HFFc6 (cell line): ENCODE data around the gene APOC4. TPM values are rescaled to one million over a fixed set of nuclear protein-coding genes. Genes with fewer than 3 reads are reported as not detected.
A peak's percentile ranks its signal among the peaks of the same experiment; 100 is the strongest.
"Not testable (repeated sequence)": the region's sequence is repeated elsewhere in the genome, so short reads cannot be mapped to it uniquely, and the experiment has no call there.

ENCODE experiments used
- DNase-seq: peaks from one replicate; pipeline ENCODE4 v3.0.0-alpha.2; 2018
- H3K27ac Mint-ChIP-seq: 2 replicates; pipeline ENCODE4 v1.8.0; 2020; ENCODE audit warnings: mild to moderate bottlenecking, mixed read lengths
- H3K27me3 Mint-ChIP-seq: 2 replicates; pipeline ENCODE4 v1.8.0; 2021; ENCODE audit warnings: mild to moderate bottlenecking, moderate library complexity, mixed read lengths; ENCODE audit not compliant: insufficient read depth
- H3K36me3 Mint-ChIP-seq: 2 replicates; pipeline ENCODE4 v1.8.0; 2021; ENCODE audit warnings: low read depth, mixed read lengths
- H3K4me1 Mint-ChIP-seq: 2 replicates; pipeline ENCODE4 v1.8.0; 2020; ENCODE audit warnings: low read depth, mixed read lengths
- H3K4me3 Mint-ChIP-seq: 2 replicates; pipeline ENCODE4 v1.8.0; 2020; ENCODE audit warnings: mild to moderate bottlenecking, moderate library complexity, mixed read lengths
- H3K9me3 Mint-ChIP-seq: 2 replicates; pipeline ENCODE4 v1.8.0; 2020; ENCODE audit warnings: mild to moderate bottlenecking, mixed read lengths
- CTCF ChIP-seq: fragments of 200-600 bp; sonication (generic); IDR thresholded peaks from 2 replicates; pipeline ENCODE4 v1.5.0; 2021; ENCODE audit warnings: antibody characterized with exemption, mild to moderate bottlenecking
- total RNA-seq, 6 experiments: library from RNA; stranded (reverse); fragmentation: NEBNext Ultra II Directional; extraction: Animal tissue kit (Norgen Biotek cat#: 25700); gene quantifications; 2 replicates in 1 of 6; 3 replicates in 5 of 6; pipeline ENCODE4 v1.2.3, GENCODE V29; 2021

Gene APOC4
- total RNA-seq, 6 experiments from 2014 or later = not detected

DNA sequence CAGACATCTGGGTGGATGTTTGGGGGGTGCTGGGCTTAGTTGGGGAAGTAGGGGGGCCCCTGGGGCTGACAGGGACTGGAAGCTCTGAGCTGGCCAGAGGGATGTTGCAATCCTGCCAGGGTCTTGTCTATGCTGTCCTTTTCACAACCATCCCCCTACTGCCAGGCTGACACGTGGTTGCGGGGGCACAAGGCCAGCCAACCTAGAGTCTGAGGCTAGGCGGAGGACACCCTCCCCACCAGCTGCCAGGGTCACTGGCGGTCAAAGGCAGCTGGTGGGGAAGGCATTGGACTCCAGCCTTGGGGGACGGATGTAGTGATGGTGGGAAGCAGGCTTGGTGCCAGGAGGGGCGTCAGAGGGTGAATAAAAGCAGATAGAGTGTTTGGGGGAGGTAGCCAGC, 29.2 kb upstream of the APOC4 start:
- H3K36me3 Mint-ChIP-seq = no peaks in the 10 kb centered on the region
- no peak overlapping the region for H3K4me3 Mint-ChIP-seq
- H3K4me1 Mint-ChIP-seq = peaks cover 19% of the 10 kb centered on the region
- H3K9me3 Mint-ChIP-seq = no peaks in the 10 kb centered on the region
- H3K27ac Mint-ChIP-seq = no peak overlapping the region
- peaks cover 4% of the 10 kb centered on the region for H3K27me3 Mint-ChIP-seq
- no peak for TF ChIP-seq CTCF
- no peak for DNase-seq

- not testable (repeated sequence) for H3K36me3 Mint-ChIP-seq, DNase-seq, H3K9me3 Mint-ChIP-seq, H3K27me3 Mint-ChIP-seq, H3K27ac Mint-ChIP-seq
- peak overlapping the region; percentile 93 for H3K4me3 Mint-ChIP-seq
- H3K4me1 Mint-ChIP-seq = peaks cover 19% of the 10 kb centered on the region
These were observed 28.3 kb upstream of the APOC4 start for GRCh38 chr19:44913512-44914432.

GRCh38 chr19:44914433-44915206, 27.4 kb upstream of the APOC4 start, which contains the start of gene APOC1:
Gene APOC1, plus strand, starts transcription at chr19:44914608. Its CDS starts 284 bp downstream, at chr19:44914892.
- Mint-ChIP-seq H3K27ac (peak within 1 kb of the TSS; percentile 84), H3K4me3 (peak within 1 kb of the TSS; percentile 93), H3K4me1 (peaks cover 19% of the 10 kb centered on the region)
- peak; percentile 60 for DNase-seq
- H3K27me3 Mint-ChIP-seq, H3K9me3 Mint-ChIP-seq, H3K36me3 Mint-ChIP-seq: not testable (repeated sequence)

DNA sequence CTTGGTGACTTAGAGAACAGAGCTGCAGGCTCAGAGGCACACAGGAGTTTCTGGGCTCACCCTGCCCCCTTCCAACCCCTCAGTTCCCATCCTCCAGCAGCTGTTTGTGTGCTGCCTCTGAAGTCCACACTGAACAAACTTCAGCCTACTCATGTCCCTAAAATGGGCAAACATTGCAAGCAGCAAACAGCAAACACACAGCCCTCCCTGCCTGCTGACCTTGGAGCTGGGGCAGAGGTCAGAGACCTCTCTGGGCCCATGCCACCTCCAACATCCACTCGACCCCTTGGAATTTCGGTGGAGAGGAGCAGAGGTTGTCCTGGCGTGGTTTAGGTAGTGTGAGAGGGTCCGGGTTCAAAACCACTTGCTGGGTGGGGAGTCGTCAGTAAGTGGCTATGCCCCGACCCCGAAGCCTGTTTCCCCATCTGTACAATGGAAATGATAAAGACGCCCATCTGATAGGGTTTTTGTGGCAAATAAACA, 17.8 kb upstream of the APOC4 start:
- DNase-seq = no peak
- Mint-ChIP-seq H3K4me1 (peaks cover 14% of the 10 kb centered on the region), H3K9me3 (no peaks in the 10 kb centered on the region), H3K4me3 (no peak overlapping the region), H3K27me3 (peaks cover 14% of the 10 kb centered on the region), H3K36me3 (no peaks in the 10 kb centered on the region), H3K27ac (no peak overlapping the region)
- no peak for TF ChIP-seq CTCF

DNA sequence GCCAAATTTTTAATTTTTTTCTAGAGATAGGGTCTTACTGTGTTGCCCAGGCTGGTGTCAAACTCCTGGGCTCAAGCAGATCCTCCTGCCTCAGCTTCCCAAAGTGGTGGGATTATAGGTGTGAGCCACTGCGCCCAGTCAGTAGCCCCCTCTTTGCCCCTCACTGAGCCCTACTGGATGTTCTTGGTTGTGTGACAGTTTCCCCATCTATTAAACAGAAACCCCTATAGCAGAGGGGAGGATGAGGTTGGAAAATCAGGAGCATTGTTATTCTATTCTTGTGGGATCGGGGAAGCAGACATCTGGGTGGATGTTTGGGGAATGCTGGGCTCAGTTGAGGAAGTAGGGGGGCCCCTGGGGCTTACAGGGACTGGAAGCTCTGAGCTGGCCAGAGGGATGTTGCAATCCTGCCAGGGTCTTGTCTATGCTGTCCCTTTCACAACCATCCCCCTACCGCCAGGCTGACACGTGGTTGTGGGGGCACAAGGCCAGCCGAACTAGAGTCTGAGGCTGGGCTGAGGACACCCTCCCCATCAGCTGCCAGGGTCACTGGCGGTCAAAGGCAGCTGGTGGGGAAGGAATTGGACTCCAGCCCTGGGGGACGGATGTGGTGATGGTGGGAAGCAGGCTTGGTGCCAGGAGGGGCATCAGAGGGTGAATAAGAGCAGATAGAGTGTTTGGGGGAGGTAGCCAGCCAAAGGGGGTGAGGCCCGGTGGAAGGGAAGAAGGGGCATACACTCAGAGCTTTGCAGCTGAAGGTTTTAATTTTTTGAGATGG, 16.7 kb upstream of the APOC4 start:
- peaks cover 14% of the 10 kb centered on the region for H3K4me1 Mint-ChIP-seq
- peaks cover 16% of the 10 kb centered on the region for H3K27me3 Mint-ChIP-seq
- no peak for TF ChIP-seq CTCF
- no peaks in the 10 kb centered on the region for H3K9me3 Mint-ChIP-seq
- no peak for DNase-seq
- H3K36me3 Mint-ChIP-seq = no peaks in the 10 kb centered on the region
- H3K4me3 Mint-ChIP-seq = no peak overlapping the region
- no peak overlapping the region for H3K27ac Mint-ChIP-seq

DNA sequence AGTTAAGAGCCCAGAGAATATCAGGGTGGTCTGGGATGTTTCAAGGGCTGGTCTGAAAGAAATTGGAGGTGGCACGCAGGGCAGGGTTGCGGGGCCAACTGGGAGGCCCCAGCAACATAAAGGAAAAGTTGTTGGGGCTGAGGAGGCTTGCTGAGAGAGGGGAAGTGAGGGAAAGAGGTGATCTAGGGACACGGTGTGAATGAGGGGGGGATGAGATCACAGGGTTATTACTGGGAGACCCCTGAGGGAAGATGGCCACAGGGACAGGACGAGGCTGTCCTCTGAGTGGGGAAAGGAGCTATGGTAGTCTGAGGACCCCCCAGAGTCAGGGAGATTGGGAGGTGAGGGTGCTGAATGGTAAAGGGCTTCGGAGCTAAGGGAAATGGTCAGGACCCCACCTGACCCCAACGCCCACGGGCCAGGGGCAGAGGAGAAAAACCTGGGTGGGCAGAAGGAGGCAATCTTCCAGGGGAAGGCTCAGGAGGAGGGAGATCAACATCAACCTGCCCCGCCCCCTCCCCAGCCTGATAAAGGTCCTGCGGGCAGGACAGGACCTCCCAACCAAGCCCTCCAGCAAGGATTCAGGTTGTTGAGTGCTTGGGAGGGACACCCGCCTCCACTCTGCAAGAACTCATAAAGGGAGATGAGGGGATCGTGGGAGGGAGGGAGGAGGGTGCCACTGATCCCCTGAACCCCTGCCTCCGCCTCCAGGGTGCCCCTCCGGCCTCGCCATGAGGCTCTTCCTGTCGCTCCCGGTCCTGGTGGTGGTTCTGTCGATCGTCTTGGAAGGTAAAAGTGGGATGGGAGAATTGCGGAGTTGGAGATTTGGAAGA, 15.6 kb upstream of the APOC4 start:
- Mint-ChIP-seq H3K27me3 (peaks cover 16% of the 10 kb centered on the region), H3K4me3 (peak overlapping the region; percentile 65), H3K4me1 (peaks cover 14% of the 10 kb centered on the region)
- H3K36me3 Mint-ChIP-seq, H3K27ac Mint-ChIP-seq, DNase-seq, H3K9me3 Mint-ChIP-seq: not testable (repeated sequence)
